Stimulated activated CD8-positive, alpha-beta memory T cell treated with anti-CD3 and anti-CD28 coated beads, Interleukin-15, amount 100 ng/mL, for 1 hour (primary cell): ENCODE results near the gene SERF1B.
"Not testable (repeated sequence)": the region's sequence is repeated elsewhere in the genome, so short reads cannot be mapped to it uniquely, and the experiment has no call there.

ENCODE experiments used
- DNase-seq: peaks from one replicate; pipeline ENCODE4 v3.0.0-alpha.2; 2020; ENCODE audit warnings: low read depth

SERF1B gene

GRCh38 chr5:70025106-70025844 lies at the start of gene SERF1B:
TSS of gene SERF1B (plus strand) at chr5:70025251. CDS start at chr5:70025452, 201 bp downstream.
- not testable (repeated sequence) for DNase-seq

- DNase-seq = not testable (repeated sequence)
Measured at GRCh38 chr5:69991713-69992112, 33.3 kb upstream of the SERF1B start.

GRCh38 chr5:69995535-69995934 lies 29.5 kb upstream of the SERF1B start:
- DNase-seq = not testable (repeated sequence)

GRCh38 chr5:70020660-70021059 lies 4.4 kb upstream of the SERF1B start:
- DNase-seq = not testable (repeated sequence)

- not testable (repeated sequence) for DNase-seq
Measured at GRCh38 chr5:70025845-70026145, 744 bp downstream of the SERF1B start.

GRCh38 chr5:70031204-70031603 lies 6.2 kb downstream of the SERF1B start:
- DNase-seq = not testable (repeated sequence)

GRCh38 chr5:70041411-70041810 lies 16.4 kb downstream of the SERF1B start:
- not testable (repeated sequence) for DNase-seq

- DNase-seq = not testable (repeated sequence)
Measured at GRCh38 chr5:70049790-70050142, 24.7 kb downstream of the SERF1B start.

GRCh38 chr5:70056289-70056942 lies 31.4 kb downstream of the SERF1B start:
- not testable (repeated sequence) for DNase-seq

- not testable (repeated sequence) for DNase-seq
Measured at GRCh38 chr5:70057140-70057539, 32.1 kb downstream of the SERF1B start.

- not testable (repeated sequence) for DNase-seq
Measured at GRCh38 chr5:70077632-70078031, 52.6 kb downstream of the SERF1B start.

GRCh38 chr5:70088907-70089464 lies 63.9 kb downstream of the SERF1B start:
- DNase-seq = not testable (repeated sequence)

GRCh38 chr5:70091776-70092175 lies 66.7 kb downstream of the SERF1B start:
- DNase-seq = not testable (repeated sequence)
